K562 (cell line): ENCODE measurements around the gene NUTF2. TPM values are rescaled to one million over a fixed set of nuclear protein-coding genes. Genes with fewer than 3 reads are reported as not detected.

ENCODE experiments used
- ATAC-seq: fragments of 200-7000 bp; cut with Tn5 transposase; 3 replicates; pipeline ENCODE4 v1.9.1; 2020; ENCODE audit warnings: moderate library complexity
- BruUV-seq: library from RNA; stranded (reverse); fragments of 400-500 nt; replicated peaks from 2 replicates; lab custom pipeline; 2021; lab: Mats Ljungman, UMichigan
- CTCF ChIA-PET: fragments of 300-600 bp; formaldehyde crosslinking; extraction: SDS; loops from one replicate; lab custom pipeline; 2021; ENCODE audit warnings: low intra/inter-chr PET ratio; lab: Yijun Ruan, JAX
- POLR2A ChIA-PET: fragments of 300-600, 350-650 bp; sonication (Branson Sonifier 250); formaldehyde crosslinking; extraction: SDS; loops from one replicate; lab custom pipeline; 2021; ENCODE audit warnings: antibody characterized with exemption, inconsistent platforms; lab: Yijun Ruan, JAX
- DNase-seq, 4 experiments: peaks; one replicate each; pipeline versions ENCODE4 v3.0.0 to v3.0.0-alpha.2; 2011 to 2018; ENCODE audit warnings: low spot score in 3 of 4, mixed read lengths in 3 of 4; ENCODE audit errors: extremely low read depth in 1 of 4
- FAIRE-seq: peaks from 2 replicates; lab custom pipeline; 2011; peaks lifted over from hg19 to GRCh38; lab: Jason Lieb, UNC
- H2AFZ ChIP-seq: 2 replicates; pipeline ENCODE4 v1.6.0; 2011; ENCODE audit warnings: low read depth, low read length, control low read depth, inconsistent platforms
- H3K27ac ChIP-seq: fragments of 200-600 bp; 3 replicates; pipeline ENCODE4 v1.8.0; 2011; ENCODE audit warnings: low read depth, mild to moderate bottlenecking, control low read depth, inconsistent platforms, low read length, moderate library complexity, mixed read lengths; ENCODE audit errors: extremely low read depth
- H3K27me3 ChIP-seq, 2 experiments: fragments of 300-600 bp in 1 of 2; 2 replicates in 1 of 2; 3 replicates in 1 of 2; pipeline versions ENCODE4 v1.6.0 to v1.8.0; 2011; ENCODE audit warnings: inconsistent platforms in 2 of 2, low read length in 2 of 2, mild to moderate bottlenecking in 1 of 2, mixed read lengths in 1 of 2, moderate library complexity in 1 of 2; ENCODE audit not compliant: control insufficient read depth in 2 of 2, insufficient read depth in 2 of 2
- H3K36me3 ChIP-seq: fragments of 300-600 bp; 3 replicates; pipeline ENCODE4 v1.8.0; 2011; ENCODE audit warnings: mild to moderate bottlenecking, low read length, inconsistent platforms; ENCODE audit not compliant: control insufficient read depth, insufficient read depth
- H3K4me1 ChIP-seq, 2 experiments: fragments of 200-600 bp in 1 of 2; replicated peaks in 1 of 2; 2 replicates in 1 of 2; 3 replicates in 1 of 2; pipeline versions ENCODE4 v1.5.1 to v1.8.0; 2011; ENCODE audit warnings: inconsistent platforms in 2 of 2, low read length in 2 of 2, mild to moderate bottlenecking in 1 of 2, mixed read lengths in 1 of 2, moderate library complexity in 1 of 2; ENCODE audit not compliant: control insufficient read depth in 2 of 2, insufficient read depth in 2 of 2
- H3K4me2 ChIP-seq: 2 replicates; pipeline ENCODE4 v1.6.1; 2011; ENCODE audit warnings: low read length, control low read depth, inconsistent platforms, mixed read lengths; ENCODE audit not compliant: insufficient read depth
- H3K4me3 ChIP-seq: fragments of 200-600 bp; sonication (generic), shearing (Covaris generic); 2 replicates; pipeline ENCODE4 v1.5.1; 2016; ENCODE audit warnings: control low read depth, inconsistent platforms
- H3K79me2 ChIP-seq: fragments of 200-600 bp; 3 replicates; pipeline ENCODE4 v1.8.0; 2011; ENCODE audit warnings: low read length, inconsistent platforms; ENCODE audit not compliant: control insufficient read depth, insufficient read depth
- H3K9ac ChIP-seq, 2 experiments: 2 replicates each; pipeline versions ENCODE4 v1.6.0 to v1.6.1; 2011; ENCODE audit warnings: low read depth in 2 of 2, low read length in 2 of 2, control low read depth in 1 of 2, inconsistent platforms in 1 of 2, mild to moderate bottlenecking in 1 of 2, mixed read lengths in 1 of 2; ENCODE audit not compliant: insufficient read depth in 1 of 2
- H3K9me1 ChIP-seq: one replicate; pipeline ENCODE4 v1.6.0; 2011; ENCODE audit warnings: inconsistent platforms, mild to moderate bottlenecking, low read length, moderate library complexity; ENCODE audit not compliant: control insufficient read depth, insufficient read depth
- H3K9me3 ChIP-seq: replicated peaks from 2 replicates; pipeline ENCODE4 v1.5.1; 2011; ENCODE audit warnings: low read depth, low read length, inconsistent platforms; ENCODE audit not compliant: control insufficient read depth, insufficient read depth
- H4K20me1 ChIP-seq: replicated peaks from 2 replicates; pipeline ENCODE4 v1.6.1; 2011; ENCODE audit warnings: low read length, inconsistent platforms, mixed read lengths; ENCODE audit not compliant: control insufficient read depth, insufficient read depth
- BACH1 ChIP-seq: fragments of 200-800 bp; sonication (Bioruptor generic); IDR thresholded peaks from 2 replicates; pipeline ENCODE4 v1.6.1; 2016; ENCODE audit warnings: missing genetic modification characterization, missing compliant biosample characterization
- BCOR ChIP-seq: fragments of 450-650 bp; IDR thresholded peaks from 2 replicates; pipeline ENCODE4 v1.6.1; 2016
- FUS ChIP-seq: fragments of 200-400 bp; formaldehyde crosslinking; optimal IDR thresholded peaks from 2 replicates; pipeline ENCODE3; 2017; ENCODE audit warnings: low read depth, low read length
- NR3C1 ChIP-seq: sonication (generic); formaldehyde crosslinking; IDR thresholded peaks from 2 replicates; pipeline ENCODE4 v1.8.1; 2022; ENCODE audit warnings: missing genetic modification reagents
- RBM25 ChIP-seq: fragments of 200-400 bp; formaldehyde crosslinking; IDR thresholded peaks from 2 replicates; pipeline ENCODE4 v1.6.1; 2018; ENCODE audit warnings: low read length, low read depth, moderate library complexity; ENCODE audit not compliant: severe bottlenecking
- ZFP36 ChIP-seq: fragments of 150-350 bp; IDR thresholded peaks from 2 replicates; pipeline ENCODE4 v1.6.1; 2018; ENCODE audit warnings: low read length, low read depth; ENCODE audit not compliant: partially characterized antibody
- WGBS: fragments of 100-300 bp; shearing (Covaris generic); methylation state at CpG from one replicate; pipeline ENCODE4 v1.1.6; 2016; ENCODE audit warnings: low coverage, mixed read lengths; ENCODE audit not compliant: insufficient coverage; ENCODE audit errors: missing lambda C conversion rate; 5-methylcytosine and 5-hydroxymethylcytosine counted together
- in situ Hi-C: fragments of 300-500 bp; cut with MboI; formaldehyde crosslinking; loops from 4 replicates; pipeline ENCODE4 v1.15.0; 2018; ENCODE audit warnings: inconsistent platforms, mixed read lengths
- intact Hi-C: fragments of 100-400 bp; cut with micrococcal nuclease; formaldehyde crosslinking; loops from 2 replicates; pipeline ENCODE4 v1.14.2; 2022
- polyA plus RNA-seq, 8 experiments: library from polyadenylated mRNA; depleted of rRNA in 4 of 8; stranded (reverse) in 5 of 8; unstranded in 3 of 8; fragments of >200 nt; fragmentation: Nextera tagmentation in 2 of 8; fragmentation: Illumina TruSeq in 1 of 8; extraction: Ambion mirVana in 2 of 8; extraction: Trizol in 1 of 8; gene quantifications; 2 replicates each; pipeline versions ENCODE4 v1.2.1 to v1.2.3, GENCODE V29; 2011 to 2014; ENCODE audit warnings: inconsistent platforms in 1 of 8, missing spikeins in 1 of 8
- total RNA-seq, 7 experiments: library from RNA; depleted of rRNA in 6 of 7; stranded (reverse); fragments of >200 nt in 6 of 7; fragmentation: Illumina TruSeq in 2 of 7; extraction: Trizol in 2 of 7; gene quantifications; 2 replicates each; pipeline versions ENCODE4 v1.2.1 to v1.2.3, GENCODE V29; 2011 to 2021; ENCODE audit warnings: low replicate concordance in 1 of 7
- TF ChIP-seq, protein P1 (sequence below): fragments of 450-650 bp; IDR thresholded peaks from 2 replicates; pipeline ENCODE4 v1.6.1; 2016

NUTF2 gene
- total and polyA plus RNA-seq, 9 of the 15 experiments (the other 6 are each of a cell fraction or from before 2014, with no cell fraction given) = 106 to 248 (median 147) TPM

DNA sequence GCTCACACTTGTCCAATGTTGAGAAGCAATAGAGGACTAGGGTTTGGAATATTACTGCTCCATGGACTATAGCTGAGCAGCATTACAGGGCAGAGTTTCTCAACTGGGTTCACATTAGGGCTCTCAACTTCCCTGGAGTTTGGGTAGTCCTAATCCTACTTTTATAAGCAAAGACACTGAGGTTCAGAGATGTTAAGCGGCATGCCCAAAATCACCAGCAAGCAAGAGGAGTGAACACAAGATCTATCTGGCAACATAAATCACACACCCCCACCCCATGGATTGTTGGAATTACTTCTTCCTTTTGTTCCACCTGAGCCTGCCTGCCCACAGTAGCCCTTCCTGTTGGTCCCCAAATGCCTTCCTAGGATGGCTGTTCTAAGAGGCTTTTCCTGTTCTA lies 34.8 kb upstream of the NUTF2 start:
- in situ Hi-C loops = loop anchor here (10.0 kb wide), 1 partner anchor 233 kb away; no protein-coding TSS in a partner anchor
- FAIRE-seq (no peak), DNase-seq (no peak), ATAC-seq (no peak)
- Histone ChIP-seq H3K27me3 (no peaks in the 10 kb centered on the region), H4K20me1 (no peaks in the 10 kb centered on the region), H3K79me2 (no peaks in the 10 kb centered on the region), H3K4me3 (no peak overlapping the region), H2AFZ (no peak overlapping the region), H3K27ac (no peak overlapping the region), H3K9me1 (no peaks in the 10 kb centered on the region), H3K36me3 (no peaks in the 10 kb centered on the region), H3K4me1 (peaks cover 5 to 12% of the 10 kb centered on the region in 2 experiments; a peak in 3 of 5 replicates), H3K9me3 (no peaks in the 10 kb centered on the region), H3K4me2 (no peak overlapping the region), H3K9ac (no peak overlapping the region)
- CTCF ChIA-PET = no interaction called here
- intact Hi-C loops = no loop called here
- 42% methylated on average over 1 of the region's 1 CpG for WGBS
- TF ChIP-seq NR3C1 = no peak
- TF ChIP-seq BACH1 = no peak
- TF ChIP-seq BCOR = peak; percentile 47; the same call in 1 of the 2 replicates
- TF ChIP-seq RBM25 = peak; percentile 66
- TF ChIP-seq, protein P1, sequence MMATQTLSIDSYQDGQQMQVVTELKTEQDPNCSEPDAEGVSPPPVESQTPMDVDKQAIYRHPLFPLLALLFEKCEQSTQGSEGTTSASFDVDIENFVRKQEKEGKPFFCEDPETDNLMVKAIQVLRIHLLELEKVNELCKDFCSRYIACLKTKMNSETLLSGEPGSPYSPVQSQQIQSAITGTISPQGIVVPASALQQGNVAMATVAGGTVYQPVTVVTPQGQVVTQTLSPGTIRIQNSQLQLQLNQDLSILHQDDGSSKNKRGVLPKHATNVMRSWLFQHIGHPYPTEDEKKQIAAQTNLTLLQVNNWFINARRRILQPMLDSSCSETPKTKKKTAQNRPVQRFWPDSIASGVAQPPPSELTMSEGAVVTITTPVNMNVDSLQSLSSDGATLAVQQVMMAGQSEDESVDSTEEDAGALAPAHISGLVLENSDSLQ = no peak
- no peak for TF ChIP-seq FUS
- TF ChIP-seq ZFP36 = peak; percentile 67
- BruUV-seq = no TSS peak
- POLR2A ChIA-PET = no interaction called here
